Lower leg skin (tissue), 4 donors: ENCODE results near the gene FBRSL1. TPM values are rescaled to one million over a fixed set of nuclear protein-coding genes. Genes with fewer than 3 reads are reported as not detected.

Experiments used
- DNase-seq, 2 donors: peaks; one replicate each; pipeline ENCODE4 v3.0.0-alpha.2; 2019; ENCODE audit warnings: low spot score in 2 of 2
- H3K4me3 ChIP-seq: fragments of 200-600 bp; sonication (generic); 2 replicates; pipeline ENCODE4 v1.5.1; 2017; ENCODE audit warnings: mild to moderate bottlenecking, low read depth; ENCODE audit not compliant: poor library complexity, severe bottlenecking
- POLR2A ChIP-seq, 2 donors: fragments of 450-650 bp; IDR thresholded peaks; one replicate each; pipeline ENCODE4 v1.6.1; 2016 to 2017; ENCODE audit warnings: antibody characterized with exemption in 2 of 2, mild to moderate bottlenecking in 1 of 2, moderate library complexity in 1 of 2
- WGBS, 2 donors: methylation state at CpG; one replicate each; pipeline ENCODE4 v1.1.5; 2018; 5-methylcytosine and 5-hydroxymethylcytosine counted together
- intact Hi-C: fragments of 100-400 bp; cut with DNase I; formaldehyde crosslinking; loops from one replicate; pipeline ENCODE4 v1.15.0; 2023; ENCODE audit warnings: low total_unique reads
- total RNA-seq, 4 donors: library from RNA; depleted of rRNA; stranded (reverse); fragments of >200 nt; gene quantifications; one replicate each; pipeline ENCODE4 v1.1.0, GENCODE V29; 2016
- TF ChIP-seq, protein P1 (sequence below), 3 donors: fragments of 450-650 bp; IDR thresholded peaks; one replicate each; pipeline ENCODE4 v1.5.1; 2016; ENCODE audit warnings: antibody characterized with exemption in 3 of 3, mild to moderate bottlenecking in 3 of 3, moderate library complexity in 2 of 3

The FBRSL1 gene
- total RNA-seq, 4 donors from 2014 or later = 15.5 to 250 (median 19.6) TPM

DNA sequence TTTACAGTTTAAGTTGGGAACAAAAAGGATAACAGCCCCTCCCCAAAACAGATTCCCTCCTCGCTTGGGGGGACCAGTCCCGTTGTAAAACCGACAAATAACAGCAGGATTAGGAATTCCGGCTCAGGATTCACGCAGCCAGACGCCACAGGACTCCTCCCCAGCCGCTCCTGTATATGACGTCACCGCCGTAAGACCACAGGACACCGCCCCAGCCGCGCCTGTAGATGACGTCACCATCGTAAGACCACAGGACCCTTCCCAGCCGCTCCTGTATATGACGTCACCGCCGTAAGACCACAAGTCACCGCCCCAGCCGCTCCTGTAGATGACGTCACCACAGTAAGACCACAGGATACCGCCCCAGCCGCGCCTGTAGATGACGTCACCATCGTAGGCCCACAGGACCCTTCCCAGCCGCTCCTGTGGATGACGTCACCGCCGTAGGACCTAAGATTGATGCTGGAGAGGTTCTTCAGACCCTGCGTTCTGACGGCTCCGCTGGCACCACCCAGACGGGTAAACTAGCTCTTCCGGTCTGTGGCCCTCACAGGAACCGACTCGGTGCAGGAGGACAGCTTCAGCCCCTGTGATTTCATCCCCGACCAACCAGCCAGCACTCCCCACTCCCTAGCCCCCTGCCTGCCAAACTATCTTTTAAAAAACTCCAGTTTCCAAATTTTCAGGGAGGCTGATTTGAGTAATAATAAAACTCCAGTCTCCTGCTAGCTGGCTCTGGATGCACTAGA is 43.9 kb upstream of the FBRSL1 start:
- intact Hi-C loops = no loop called here
- DNase-seq = peak in 1 of 2 donors; percentile 56
- TF ChIP-seq POLR2A (IDR thresholded peaks at IDR 0.05) = no peak
- TF ChIP-seq, protein P1, sequence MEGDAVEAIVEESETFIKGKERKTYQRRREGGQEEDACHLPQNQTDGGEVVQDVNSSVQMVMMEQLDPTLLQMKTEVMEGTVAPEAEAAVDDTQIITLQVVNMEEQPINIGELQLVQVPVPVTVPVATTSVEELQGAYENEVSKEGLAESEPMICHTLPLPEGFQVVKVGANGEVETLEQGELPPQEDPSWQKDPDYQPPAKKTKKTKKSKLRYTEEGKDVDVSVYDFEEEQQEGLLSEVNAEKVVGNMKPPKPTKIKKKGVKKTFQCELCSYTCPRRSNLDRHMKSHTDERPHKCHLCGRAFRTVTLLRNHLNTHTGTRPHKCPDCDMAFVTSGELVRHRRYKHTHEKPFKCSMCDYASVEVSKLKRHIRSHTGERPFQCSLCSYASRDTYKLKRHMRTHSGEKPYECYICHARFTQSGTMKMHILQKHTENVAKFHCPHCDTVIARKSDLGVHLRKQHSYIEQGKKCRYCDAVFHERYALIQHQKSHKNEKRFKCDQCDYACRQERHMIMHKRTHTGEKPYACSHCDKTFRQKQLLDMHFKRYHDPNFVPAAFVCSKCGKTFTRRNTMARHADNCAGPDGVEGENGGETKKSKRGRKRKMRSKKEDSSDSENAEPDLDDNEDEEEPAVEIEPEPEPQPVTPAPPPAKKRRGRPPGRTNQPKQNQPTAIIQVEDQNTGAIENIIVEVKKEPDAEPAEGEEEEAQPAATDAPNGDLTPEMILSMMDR (IDR thresholded peaks at IDR 0.05) = no peak
- 39 to 48% methylated on average over 39 of the region's 39 CpGs for WGBS, 2 donors
- H3K4me3 ChIP-seq = no peak overlapping the region

GRCh38 chr12:132446633-132447326 is 43.2 kb upstream of the FBRSL1 start:
- H3K4me3 ChIP-seq = no peak overlapping the region
- DNase-seq = no peak
- TF ChIP-seq POLR2A (IDR thresholded peaks at IDR 0.05) = no peak
- TF ChIP-seq, protein P1 (IDR thresholded peaks at IDR 0.05) = no peak
- intact Hi-C loops = no loop called here
- WGBS, 2 donors = 80 to 84% methylated on average over 13 of the region's 13 CpGs

DNA sequence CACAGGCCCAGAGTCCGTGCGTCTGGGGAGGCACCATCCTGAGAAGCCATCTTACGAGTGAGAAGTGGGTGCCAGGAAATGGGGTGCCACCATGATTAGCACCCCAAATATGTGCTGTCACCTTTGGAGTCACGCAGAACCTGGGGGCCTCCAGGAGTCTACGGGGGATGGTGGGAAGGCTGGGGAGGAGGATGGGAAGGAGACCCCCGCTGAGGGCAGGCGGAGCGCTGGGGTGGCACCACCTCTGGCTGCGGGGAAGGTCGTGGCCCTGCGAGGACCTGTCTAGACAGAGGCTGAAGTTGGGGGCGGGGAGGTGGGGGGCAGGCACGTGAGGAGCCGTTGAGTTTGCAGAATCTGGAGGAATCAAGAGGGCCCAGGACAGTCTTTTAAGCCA is 42.6 kb upstream of the FBRSL1 start:
- no peak overlapping the region for H3K4me3 ChIP-seq
- TF ChIP-seq POLR2A (IDR thresholded peaks at IDR 0.05) = no peak
- TF ChIP-seq, protein P1 (IDR thresholded peaks at IDR 0.05) = no peak
- 88 to 91% methylated on average over 14 of the region's 14 CpGs for WGBS, 2 donors
- intact Hi-C loops = no loop called here
- no peak for DNase-seq

DNA sequence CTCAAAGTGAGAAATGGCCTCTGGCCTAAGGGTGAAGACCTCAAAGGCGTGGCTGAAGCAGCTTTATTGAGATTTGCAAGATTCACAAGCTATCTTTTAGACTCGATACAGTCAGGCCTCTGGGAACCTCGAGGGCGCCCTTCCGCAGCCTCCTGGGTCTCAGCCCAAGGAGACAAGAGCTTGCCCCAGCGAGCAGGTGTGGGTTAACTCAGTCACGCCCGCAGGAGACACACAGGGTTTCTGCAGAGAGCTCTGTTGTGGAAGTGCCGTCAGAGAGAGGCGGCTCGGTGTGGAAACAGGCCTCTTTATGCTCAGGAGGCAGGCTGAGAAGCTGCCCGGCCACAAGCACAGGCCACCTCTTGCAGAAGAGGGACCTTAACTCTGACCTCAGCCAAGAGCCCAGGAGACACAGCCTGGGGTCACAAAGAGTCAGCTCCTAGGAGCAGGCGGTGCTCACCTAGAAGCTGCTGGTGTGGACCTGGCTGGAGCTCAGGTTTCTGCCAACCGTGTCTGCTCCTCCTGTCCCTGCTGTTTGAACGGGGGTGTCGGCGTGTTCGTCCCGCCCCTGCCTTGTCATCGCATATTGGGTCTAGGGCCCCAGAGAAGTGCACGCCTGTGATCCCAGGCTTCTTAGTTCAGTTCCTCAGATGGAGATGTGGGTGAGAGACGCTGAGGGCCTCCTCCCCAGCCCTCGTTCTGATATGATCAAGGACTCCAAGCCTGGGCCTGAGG is 42.1 kb upstream of the FBRSL1 start:
- no peak for DNase-seq
- intact Hi-C loops = no loop called here
- TF ChIP-seq POLR2A (IDR thresholded peaks at IDR 0.05) = no peak
- TF ChIP-seq, protein P1 (IDR thresholded peaks at IDR 0.05) = no peak
- no peak overlapping the region for H3K4me3 ChIP-seq
- 70 to 76% methylated on average over 20 to 23 of the region's 23 CpGs for WGBS, 2 donors

DNA sequence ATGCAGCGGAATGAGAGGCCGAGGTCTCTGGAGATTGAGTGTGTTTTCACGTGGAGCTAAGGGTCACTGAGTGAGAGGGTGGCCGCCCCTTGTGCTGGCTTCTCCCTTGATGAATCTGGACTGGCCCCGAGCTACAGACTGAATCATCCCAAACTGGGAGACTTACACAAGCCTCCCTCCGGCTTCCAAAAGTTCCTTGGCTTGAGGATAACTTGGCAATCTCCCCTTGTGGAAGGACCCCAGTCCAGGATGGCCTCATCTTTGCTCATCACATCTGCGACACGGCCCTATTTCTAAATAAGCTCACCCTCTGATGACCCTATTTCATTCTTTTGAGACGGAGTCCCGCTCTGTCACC is 41.5 kb upstream of the FBRSL1 start:
- DNase-seq = no peak
- intact Hi-C loops = no loop called here
- TF ChIP-seq POLR2A (IDR thresholded peaks at IDR 0.05) = no peak
- TF ChIP-seq, protein P1 (IDR thresholded peaks at IDR 0.05) = no peak
- H3K4me3 ChIP-seq = no peak overlapping the region
- WGBS, 2 donors = 82 to 86% methylated on average over 9 to 10 of the region's 10 CpGs
